A549 treated with Mapracorat at 1 μM for 4 hours (cell line): Measurements from ENCODE around the gene TPBGL. TPM values are rescaled to one million over a fixed set of nuclear protein-coding genes. Genes with fewer than 3 reads are reported as not detected.

ENCODE experiments used
- total RNA-seq: library from RNA; stranded (reverse); fragments of 200-300 nt; extraction: Qiagen RNA extraction; gene quantifications from 5 replicates; pipeline ENCODE4 v1.2.3, GENCODE V29; 2022

TPBGL gene, protein sequence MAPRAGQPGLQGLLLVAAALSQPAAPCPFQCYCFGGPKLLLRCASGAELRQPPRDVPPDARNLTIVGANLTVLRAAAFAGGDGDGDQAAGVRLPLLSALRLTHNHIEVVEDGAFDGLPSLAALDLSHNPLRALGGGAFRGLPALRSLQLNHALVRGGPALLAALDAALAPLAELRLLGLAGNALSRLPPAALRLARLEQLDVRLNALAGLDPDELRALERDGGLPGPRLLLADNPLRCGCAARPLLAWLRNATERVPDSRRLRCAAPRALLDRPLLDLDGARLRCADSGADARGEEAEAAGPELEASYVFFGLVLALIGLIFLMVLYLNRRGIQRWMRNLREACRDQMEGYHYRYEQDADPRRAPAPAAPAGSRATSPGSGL
- total RNA-seq, result 0.08 to 0.27 TPM (median 0.17 TPM) in 5 replicates

DNA sequence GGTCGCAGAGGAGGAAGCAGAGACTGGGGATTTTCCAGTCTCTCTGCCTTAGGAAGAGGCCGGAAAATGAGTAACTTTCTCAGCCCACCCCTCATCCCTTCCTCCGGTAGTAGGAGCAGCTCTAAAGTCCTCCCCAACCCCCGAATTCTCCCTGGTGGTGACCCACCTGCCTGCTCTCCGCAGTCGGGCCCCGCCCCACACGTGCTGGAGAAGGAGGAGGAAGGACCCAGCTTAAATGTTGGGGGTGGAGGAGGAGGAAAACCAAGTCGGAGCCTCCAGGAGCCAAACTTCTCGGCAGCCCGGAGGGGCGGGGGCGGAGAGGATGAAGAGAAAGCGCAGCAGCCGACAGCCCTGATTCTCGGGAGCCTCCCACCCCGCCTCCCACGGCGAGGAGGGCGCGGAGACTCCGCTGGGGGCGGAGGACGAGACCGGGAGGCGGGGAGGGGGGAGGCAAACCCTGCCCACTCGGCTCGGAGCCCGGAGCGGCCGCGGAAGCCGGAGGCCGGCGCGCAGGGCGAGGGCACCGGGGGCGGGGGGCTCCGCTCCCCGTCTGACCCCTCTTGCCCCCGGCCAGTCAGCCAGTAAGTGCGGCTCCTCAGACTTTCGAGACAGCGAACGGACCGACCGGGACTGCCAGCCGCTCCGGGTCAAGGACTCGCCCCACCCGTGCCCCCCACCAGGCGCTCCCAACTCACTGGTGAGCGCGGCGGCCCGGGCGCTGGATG is at the start of gene TPBGL:
TSS of gene TPBGL (plus strand) at position 464 of the 725 bp plus-strand sequence. CDS start 276 bp downstream, outside the sequence.

Other genes starting within 250 kb of the TPBGL start
- gene OR2AT4, start 143.9 kb upstream of the TPBGL start, total RNA-seq, result not detected in 5 replicates
- gene SLCO2B1, start 89.7 kb upstream of the TPBGL start, total RNA-seq, result 2.9 to 3.9 TPM (median 3.5 TPM) in 5 replicates
- gene ARRB1, start 110.9 kb downstream of the TPBGL start, total RNA-seq, result 7.9 to 12.6 TPM (median 11.5 TPM) in 5 replicates
- 3,195 to 4,329 TPM (median 3,310 TPM) in 5 replicates for gene RPS3, start 158.7 kb downstream of the TPBGL start, total RNA-seq
- gene KLHL35, start 192.4 kb downstream of the TPBGL start, total RNA-seq, result 0.63 to 1.5 TPM (median 1.3 TPM) in 5 replicates